HG02981 (cell line): ENCODE data around the gene TMEM176A.

ENCODE experiments used
- ATAC-seq: cut with Tn5 transposase; IDR thresholded peaks from one replicate; pipeline ENCODE4 v1.9.1; 2021; ENCODE audit warnings: mild to moderate bottlenecking, moderate library complexity; ENCODE audit not compliant: unreplicated experiment

TMEM176A gene

DNA sequence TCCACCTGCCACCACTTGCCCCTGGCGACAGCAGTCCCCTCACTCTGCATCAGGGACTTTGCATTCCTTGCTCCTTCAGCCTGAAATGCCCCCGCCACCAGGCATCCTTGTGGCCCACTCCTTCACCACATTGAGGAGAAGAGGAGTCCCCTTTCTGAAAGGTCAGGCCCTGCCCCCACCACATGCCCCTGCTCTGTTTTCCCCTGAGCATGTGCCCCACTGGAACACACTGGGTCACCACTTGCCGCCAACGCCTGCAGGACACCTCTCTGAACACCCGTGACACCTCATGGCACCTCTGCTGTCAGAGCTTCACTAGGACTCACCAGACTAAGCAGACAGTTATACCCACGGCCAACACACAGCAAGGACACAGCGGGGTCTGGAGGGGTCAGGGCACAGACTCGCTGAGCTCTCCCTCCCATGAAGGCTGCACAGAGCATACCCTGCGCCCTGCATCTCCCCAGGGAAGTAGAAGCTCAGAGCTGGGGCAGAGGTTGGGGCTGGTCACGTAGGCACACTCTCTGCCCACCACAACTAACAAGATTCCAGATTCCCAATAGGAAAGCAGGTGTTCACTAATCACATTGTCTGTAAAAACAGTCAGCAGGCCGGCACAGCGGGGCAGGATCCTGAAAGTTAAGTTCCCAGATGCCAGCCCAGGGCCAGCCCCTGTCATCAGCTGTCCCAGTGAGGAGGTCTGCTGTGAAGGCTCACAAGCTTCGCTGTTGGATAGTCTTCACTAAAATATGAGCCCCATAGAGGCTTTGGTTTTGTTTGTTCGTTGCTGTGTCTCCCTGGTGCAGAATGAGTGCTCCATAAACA lies 45.9 kb downstream of the TMEM176A start:
- no peak for ATAC-seq

GRCh38 chr7:150847536-150847935 lies 47.0 kb downstream of the TMEM176A start:
- ATAC-seq = no peak

- ATAC-seq = no peak
These were observed 47.5 kb downstream of the TMEM176A start for GRCh38 chr7:150848111-150848510.

DNA sequence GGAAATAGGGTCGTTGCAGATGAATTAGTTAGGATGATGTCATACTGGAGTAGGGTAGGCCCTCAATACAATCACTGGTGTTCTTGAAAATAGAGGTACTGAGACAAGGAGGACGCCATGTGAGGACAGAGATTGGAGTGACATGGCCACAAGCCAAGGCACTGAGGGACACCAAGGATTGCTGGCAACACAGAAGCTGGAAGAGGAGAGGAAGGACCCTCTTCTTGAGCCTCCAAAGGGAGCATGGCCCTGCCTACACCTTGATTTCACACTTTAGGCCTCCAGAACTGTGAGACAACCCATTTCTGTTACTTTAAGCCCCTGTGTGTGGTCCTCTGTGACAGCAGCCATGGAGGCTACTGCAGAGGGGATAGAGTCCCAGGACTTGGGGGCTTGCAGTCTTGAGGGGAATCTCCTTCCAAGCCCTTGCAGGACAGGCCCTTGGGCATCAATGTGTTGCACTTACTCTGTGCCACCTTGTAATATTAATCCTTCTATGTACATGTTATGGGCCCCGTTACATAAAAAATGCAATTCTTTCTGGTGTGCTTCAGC lies 48.1 kb downstream of the TMEM176A start:
- no peak for ATAC-seq

DNA sequence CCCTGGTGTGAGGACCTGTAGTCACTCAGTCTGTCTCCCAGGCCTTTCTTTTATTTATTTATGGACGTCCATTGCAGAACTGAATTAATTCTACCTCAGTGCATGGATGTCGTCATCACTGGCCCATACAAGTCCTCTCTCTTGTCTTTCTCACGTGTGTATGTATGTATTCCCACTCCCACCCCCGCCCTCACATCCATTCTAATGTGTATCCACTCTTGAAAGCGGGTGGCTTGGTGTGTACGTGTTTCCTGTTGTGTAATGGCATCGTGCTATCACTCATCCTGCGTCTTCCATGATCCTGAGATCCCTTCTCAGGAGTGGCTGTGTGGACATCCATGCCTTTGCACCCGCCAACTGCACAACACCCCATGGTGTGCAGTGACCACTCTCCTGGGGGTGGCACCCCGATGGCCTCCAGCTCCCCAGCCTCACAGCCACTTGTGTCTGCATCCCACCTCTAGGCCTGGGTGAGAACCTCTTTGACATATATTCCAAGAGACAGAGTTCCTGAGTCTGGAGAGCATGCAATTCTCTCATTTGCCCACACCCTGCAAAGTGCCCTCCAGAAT lies 48.7 kb downstream of the TMEM176A start:
- no peak for ATAC-seq

- ATAC-seq = no peak
These were observed 49.7 kb downstream of the TMEM176A start for GRCh38 chr7:150850273-150850672.

GRCh38 chr7:150851492-150852370 lies 51.2 kb downstream of the TMEM176A start:
- no peak for ATAC-seq

DNA sequence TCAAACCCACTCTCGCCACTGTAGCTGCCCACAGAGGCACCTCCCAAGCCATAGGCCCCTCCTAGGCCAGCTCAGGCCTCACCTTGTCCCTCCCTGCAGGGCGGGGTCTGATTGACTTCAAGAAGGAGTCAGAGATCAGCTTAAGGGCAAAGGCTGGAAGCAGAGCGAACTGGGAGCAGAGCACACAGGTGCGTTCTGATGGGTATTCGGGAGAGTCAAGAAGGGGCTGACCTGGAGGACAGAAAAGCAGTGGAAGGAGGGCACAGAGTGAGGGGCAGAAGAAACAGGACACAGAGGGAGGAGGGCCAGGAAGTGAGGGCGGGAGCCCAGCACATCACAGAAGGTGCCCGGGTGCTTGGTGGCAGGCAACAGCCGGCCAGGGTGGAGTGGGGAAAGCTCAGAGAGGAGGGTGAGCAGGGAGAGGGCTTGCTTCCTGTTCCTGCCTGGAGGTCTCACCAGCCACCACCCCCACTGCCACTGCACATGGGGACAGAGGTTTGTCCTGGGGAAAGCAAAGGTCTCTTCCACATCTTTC lies 51.9 kb downstream of the TMEM176A start, which contains the start of gene AOC1:
Gene AOC1 (plus strand): TSS at position 147 of the 535 bp plus-strand sequence. CDS start 3,954 bp downstream, outside the sequence.
- no peak for ATAC-seq

- no peak for ATAC-seq
These were observed 53.8 kb downstream of the TMEM176A start for GRCh38 chr7:150854066-150855000.
